ENCODE results near the gene CYB5R3. TPM values are rescaled to one million over a fixed set of nuclear protein-coding genes. Genes with fewer than 3 reads are reported as not detected.

The CYB5R3 gene
- total RNA-seq, 4 donors from 2014 or later, result 52.6 to 120 (median 75.5) TPM

- peaks cover 35 to 61% of the 10 kb centered on the region in 2 donors for H3K4me1 ChIP-seq
- H3K4me3 ChIP-seq (replicated peaks in 1 of 3), result no peak overlapping the region
- 18 to 26% methylated on average over 17 to 18 of the region's 25 CpGs for WGBS, 2 donors
- TF ChIP-seq CTCF (IDR thresholded peaks at IDR 0.05) (no peak), POLR2A (IDR thresholded peaks at IDR 0.05) (peak in 1 of 2 donors; percentile 54)
- peak; percentile 91 to 92 for DNase-seq
- H3K9me3 ChIP-seq, result no peaks in the 10 kb centered on the region
- H3K27ac ChIP-seq, result peak overlapping the region; percentile 53 to 93 (median 85)
- H3K36me3 ChIP-seq, result peaks cover 7% of the 10 kb centered on the region in 2 donors
- H3K27me3 ChIP-seq, result no peaks in the 10 kb centered on the region
- intact Hi-C loops (cut with DNase I), result no loop called here
Observed at GRCh38 chr22:42688241-42689211, 39.3 kb upstream of the CYB5R3 start.

GRCh38 chr22:42686756-42687491, 37.7 kb upstream of the CYB5R3 start:
- no peaks in the 10 kb centered on the region for H3K36me3 ChIP-seq
- intact Hi-C loops (cut with DNase I), result no loop called here
- WGBS, 2 donors, result 91 to 93% methylated on average over 14 of the region's 14 CpGs
- peak overlapping the region; percentile 17 to 93 (median 71) for H3K27ac ChIP-seq
- H3K27me3 ChIP-seq, result no peaks in the 10 kb centered on the region
- DNase-seq, result no peak
- H3K4me1 ChIP-seq, result peaks cover 35 to 69% of the 10 kb centered on the region in 2 donors
- H3K4me3 ChIP-seq (replicated peaks in 1 of 3), result no peak overlapping the region
- H3K9me3 ChIP-seq, result no peaks in the 10 kb centered on the region
- TF ChIP-seq POLR2A (IDR thresholded peaks at IDR 0.05) (no peak), CTCF (IDR thresholded peaks at IDR 0.05) (no peak)

- Histone ChIP-seq H3K27me3 (no peaks in the 10 kb centered on the region), H3K36me3 (no peaks in the 10 kb centered on the region), H3K27ac (peak overlapping the region; percentile 17 to 93 (median 71)), H3K4me3 (replicated peaks in 1 of 3) (no peak overlapping the region), H3K9me3 (no peaks in the 10 kb centered on the region), H3K4me1 (peaks cover 35 to 69% of the 10 kb centered on the region in 2 donors)
- intact Hi-C loops (cut with DNase I), result no loop called here
- no peak for DNase-seq
- WGBS, 2 donors, result 63 to 69% methylated on average over 4 to 5 of the region's 5 CpGs
- TF ChIP-seq CTCF (IDR thresholded peaks at IDR 0.05) (no peak), POLR2A (IDR thresholded peaks at IDR 0.05) (no peak)
Observed at GRCh38 chr22:42685941-42686653, 36.9 kb upstream of the CYB5R3 start.

GRCh38 chr22:42684462-42685195, 35.4 kb upstream of the CYB5R3 start:
- no peaks in the 10 kb centered on the region for H3K9me3 ChIP-seq
- H3K4me1 ChIP-seq, result peaks cover 35 to 74% of the 10 kb centered on the region in 2 donors
- peak overlapping the region; percentile 22 to 66 (median 61) for H3K27ac ChIP-seq
- intact Hi-C loops (cut with DNase I), result no loop called here
- peak; percentile 24 to 36 for DNase-seq
- H3K27me3 ChIP-seq, result no peaks in the 10 kb centered on the region
- no peaks in the 10 kb centered on the region for H3K36me3 ChIP-seq
- TF ChIP-seq POLR2A (IDR thresholded peaks at IDR 0.05), result no peak
- no peak for TF ChIP-seq CTCF (IDR thresholded peaks at IDR 0.05)
- no peak overlapping the region for H3K4me3 ChIP-seq (replicated peaks in 1 of 3)
- WGBS, 2 donors, result 71 to 80% methylated on average over 8 of the region's 11 CpGs

Data from thyroid gland (tissue), 4 donors.